ENCODE results near the gene GADL1.

Gene GADL1

GRCh38 chr3:30933478-30934207, 39.2 kb upstream of the GADL1 start:
- no peak for DNase-seq (ENCODE audit: low read depth)
- TF ChIP-seq CTCF (conservative IDR thresholded peaks at IDR 0.05; ENCODE audit: low read depth, low read length), result no peak
- H3K4me3 ChIP-seq (ENCODE audit: low read length), result no peak overlapping the region

DNA sequence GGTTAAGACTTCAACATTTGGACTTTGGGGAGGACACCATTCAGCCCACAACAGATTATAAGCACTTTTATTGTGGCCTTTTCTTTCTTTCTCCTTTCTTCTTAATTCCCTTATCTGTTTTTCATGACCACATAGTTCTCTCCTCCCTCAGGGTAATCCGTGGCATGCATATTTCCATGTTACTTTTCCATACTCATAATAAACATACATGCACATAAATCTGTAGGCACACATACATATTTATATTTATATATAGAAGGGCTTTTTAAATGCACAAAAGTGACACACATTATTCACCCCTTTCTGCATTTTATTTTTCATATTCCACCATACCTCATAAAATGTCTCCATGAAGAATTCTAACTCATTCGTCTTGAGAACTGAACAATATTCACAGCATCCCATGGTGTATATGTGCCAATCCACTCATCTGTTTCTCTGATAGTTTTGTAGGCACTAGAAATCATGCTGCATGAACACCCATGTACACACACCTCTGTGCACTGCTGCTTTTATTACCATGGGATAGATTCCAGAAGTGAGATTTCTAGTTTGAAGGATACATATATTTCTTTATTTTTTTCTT, 38.1 kb upstream of the GADL1 start:
- no peak for TF ChIP-seq CTCF (conservative IDR thresholded peaks at IDR 0.05; ENCODE audit: low read depth, low read length)
- DNase-seq (ENCODE audit: low read depth), result no peak
- no peak overlapping the region for H3K4me3 ChIP-seq (ENCODE audit: low read length)

DNA sequence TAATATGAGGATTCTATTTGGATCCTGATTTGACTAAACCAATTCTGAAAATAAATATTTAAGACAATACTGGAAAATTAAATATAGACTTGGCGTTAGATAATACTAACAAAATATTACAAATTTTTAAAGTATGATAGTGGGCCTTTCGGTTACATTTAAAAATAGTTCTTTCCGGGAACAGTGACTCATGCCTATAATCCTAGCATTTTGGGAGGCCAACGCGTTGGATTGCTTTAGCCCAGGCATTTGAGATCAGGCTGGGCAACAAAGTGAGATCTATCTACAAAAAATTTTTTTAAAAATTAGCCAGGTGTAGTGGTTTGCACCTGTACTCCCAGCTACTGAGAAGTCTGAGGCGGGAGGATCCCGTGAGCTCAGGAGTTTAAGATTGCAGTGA, 30.3 kb upstream of the GADL1 start:
- H3K4me3 ChIP-seq (ENCODE audit: low read length), result no peak overlapping the region
- no peak for DNase-seq (ENCODE audit: low read depth)
- TF ChIP-seq CTCF (conservative IDR thresholded peaks at IDR 0.05; ENCODE audit: low read depth, low read length), result no peak

DNA sequence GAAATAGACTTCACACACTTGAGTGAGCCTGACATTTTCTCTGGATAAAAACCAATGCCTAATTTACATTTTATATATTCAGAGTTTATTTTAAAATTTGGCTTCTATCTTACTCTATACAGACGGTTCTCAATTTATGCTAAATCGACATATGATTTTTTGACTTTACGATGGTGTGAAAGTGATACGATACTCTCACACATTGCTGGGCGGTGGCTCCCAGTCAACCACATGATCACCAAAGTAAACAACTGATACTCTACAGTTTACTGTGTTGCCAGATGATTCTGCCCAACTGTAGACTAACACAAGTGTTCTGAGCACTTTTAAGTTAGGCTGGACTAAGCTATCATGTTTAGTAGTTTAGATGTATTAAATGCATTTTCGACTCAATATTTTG, 25.1 kb upstream of the GADL1 start:
- no peak for DNase-seq (ENCODE audit: low read depth)
- no peak overlapping the region for H3K4me3 ChIP-seq (ENCODE audit: low read length)
- TF ChIP-seq CTCF (conservative IDR thresholded peaks at IDR 0.05; ENCODE audit: low read depth, low read length), result no peak

DNA sequence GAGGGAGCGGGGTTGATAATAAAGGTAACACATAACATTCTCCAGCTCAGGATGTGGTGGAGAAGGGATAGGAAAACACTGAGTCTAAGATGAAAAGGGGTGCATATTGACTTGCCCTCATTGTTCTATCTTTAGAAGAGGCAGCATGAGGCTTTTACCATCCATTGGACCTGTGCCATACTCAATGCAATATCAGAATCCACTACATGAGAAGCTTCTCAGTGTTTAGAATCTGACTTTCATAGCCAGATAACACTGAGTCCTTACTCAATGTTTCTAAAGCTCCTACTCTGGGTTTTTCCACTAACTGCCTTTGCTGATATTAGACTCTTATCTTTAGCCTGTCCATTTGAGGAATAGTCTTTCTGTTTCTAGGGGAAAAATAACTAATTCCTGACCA, 24.3 kb upstream of the GADL1 start:
- no peak overlapping the region for H3K4me3 ChIP-seq (ENCODE audit: low read length)
- no peak for TF ChIP-seq CTCF (conservative IDR thresholded peaks at IDR 0.05; ENCODE audit: low read depth, low read length)
- DNase-seq (ENCODE audit: low read depth), result no peak

GRCh38 chr3:30915782-30916181, 21.3 kb upstream of the GADL1 start:
- no peak for DNase-seq (ENCODE audit: low read depth)
- TF ChIP-seq CTCF (conservative IDR thresholded peaks at IDR 0.05; ENCODE audit: low read depth, low read length), result no peak

GRCh38 chr3:30914696-30915095, 20.2 kb upstream of the GADL1 start:
- no peak for DNase-seq (ENCODE audit: low read depth)
- no peak overlapping the region for H3K4me3 ChIP-seq (ENCODE audit: low read length)
- no peak for TF ChIP-seq CTCF (conservative IDR thresholded peaks at IDR 0.05; ENCODE audit: low read depth, low read length)

More at GRCh38 chr3:30915782-30916181, 21.3 kb upstream of the GADL1 start:
- no peak overlapping the region for H3K4me3 ChIP-seq (ENCODE audit: low read length)
